Placental pericyte (primary cell): Measurements from ENCODE around the gene INPP5A. TPM values are rescaled to one million over a fixed set of nuclear protein-coding genes. Genes with fewer than 3 reads are reported as not detected.

ENCODE experiments used
- total RNA-seq: library from RNA; depleted of rRNA; stranded (reverse); fragments of >200 nt; gene quantifications from 2 replicates; pipeline ENCODE4 v1.2.3, GENCODE V29; 2012

INPP5A gene
- 54.5 and 79.7 TPM in 2 replicates for total RNA-seq

GRCh38 chr10:132537684-132538001, at the start of gene INPP5A:
Gene INPP5A (plus strand): TSS chr10:132537787. CDS start chr10:132538097, 310 bp downstream.

GRCh38 chr10:132785723-132786475, 248.3 kb downstream of the INPP5A start, which contains the start of gene NKX6-2:
Gene NKX6-2 (minus strand): TSS chr10:132786147. CDS start chr10:132785948, 199 bp downstream.

Other genes starting within 250 kb of the INPP5A start
- 16.3 and 24.9 TPM in 2 replicates for gene STK32C, start 229.8 kb upstream of the INPP5A start, total RNA-seq
- gene LRRC27, start 205.6 kb upstream of the INPP5A start, total RNA-seq: 8.7 and 15.3 TPM in 2 replicates
- gene PWWP2B, start 140.6 kb upstream of the INPP5A start, total RNA-seq: 12.0 and 14.5 TPM in 2 replicates
- gene NKX6-2, start 248.4 kb downstream of the INPP5A start, total RNA-seq: not detected in 2 replicates